HG02759 (cell line): Measurements from ENCODE around the gene PODN.

Experiments used
- ATAC-seq: cut with Tn5 transposase; IDR thresholded peaks from one replicate; pipeline ENCODE4 v1.9.1; 2021; ENCODE audit warnings: mild to moderate bottlenecking, moderate library complexity; ENCODE audit not compliant: unreplicated experiment

Gene PODN, protein sequence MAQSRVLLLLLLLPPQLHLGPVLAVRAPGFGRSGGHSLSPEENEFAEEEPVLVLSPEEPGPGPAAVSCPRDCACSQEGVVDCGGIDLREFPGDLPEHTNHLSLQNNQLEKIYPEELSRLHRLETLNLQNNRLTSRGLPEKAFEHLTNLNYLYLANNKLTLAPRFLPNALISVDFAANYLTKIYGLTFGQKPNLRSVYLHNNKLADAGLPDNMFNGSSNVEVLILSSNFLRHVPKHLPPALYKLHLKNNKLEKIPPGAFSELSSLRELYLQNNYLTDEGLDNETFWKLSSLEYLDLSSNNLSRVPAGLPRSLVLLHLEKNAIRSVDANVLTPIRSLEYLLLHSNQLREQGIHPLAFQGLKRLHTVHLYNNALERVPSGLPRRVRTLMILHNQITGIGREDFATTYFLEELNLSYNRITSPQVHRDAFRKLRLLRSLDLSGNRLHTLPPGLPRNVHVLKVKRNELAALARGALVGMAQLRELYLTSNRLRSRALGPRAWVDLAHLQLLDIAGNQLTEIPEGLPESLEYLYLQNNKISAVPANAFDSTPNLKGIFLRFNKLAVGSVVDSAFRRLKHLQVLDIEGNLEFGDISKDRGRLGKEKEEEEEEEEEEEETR

DNA sequence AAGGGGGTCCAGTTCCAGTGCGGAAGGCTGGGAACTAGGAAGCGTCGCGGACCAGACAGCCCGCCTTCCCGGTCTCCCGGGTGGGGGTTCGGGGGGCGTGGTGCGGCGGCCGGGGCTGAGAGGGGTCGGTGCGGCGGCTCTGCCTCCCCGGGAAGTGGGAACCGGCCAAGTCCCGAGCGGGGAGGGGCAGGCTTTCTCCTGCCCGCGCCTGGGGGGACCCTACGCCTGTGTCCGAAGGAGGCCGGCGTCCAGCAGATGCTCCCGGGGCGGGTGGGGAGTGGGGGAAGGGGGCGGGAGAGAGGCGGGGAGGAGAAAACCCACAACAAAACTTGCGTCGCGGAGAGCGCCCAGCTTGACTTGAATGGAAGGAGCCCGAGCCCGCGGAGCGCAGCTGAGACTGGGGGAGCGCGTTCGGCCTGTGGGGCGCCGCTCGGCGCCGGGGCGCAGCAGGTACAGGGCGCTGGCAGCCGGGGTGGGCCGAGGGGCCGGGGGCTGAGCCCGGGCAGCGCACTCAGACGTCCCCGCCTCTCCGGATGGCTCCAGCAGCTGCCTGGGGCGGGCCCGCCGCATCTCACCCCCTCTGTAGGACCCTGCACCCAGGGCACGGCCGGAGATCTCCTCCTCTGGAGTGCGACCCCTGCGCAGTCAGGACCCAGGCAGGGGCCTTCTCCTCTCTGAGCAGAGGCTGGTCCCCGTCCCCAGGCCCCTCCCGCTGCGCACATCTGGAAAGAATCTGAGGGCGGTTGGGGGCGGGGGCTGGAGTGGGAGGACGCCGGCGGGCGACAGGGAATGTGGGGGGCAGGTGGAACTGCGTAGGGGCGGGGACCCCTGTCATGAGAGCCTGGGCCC, at the start of gene PODN:
PODN (plus strand) TSS at position 355 of the 849 bp plus-strand sequence. CDS start 7,643 bp downstream, outside the sequence.
- no peak for ATAC-seq

DNA sequence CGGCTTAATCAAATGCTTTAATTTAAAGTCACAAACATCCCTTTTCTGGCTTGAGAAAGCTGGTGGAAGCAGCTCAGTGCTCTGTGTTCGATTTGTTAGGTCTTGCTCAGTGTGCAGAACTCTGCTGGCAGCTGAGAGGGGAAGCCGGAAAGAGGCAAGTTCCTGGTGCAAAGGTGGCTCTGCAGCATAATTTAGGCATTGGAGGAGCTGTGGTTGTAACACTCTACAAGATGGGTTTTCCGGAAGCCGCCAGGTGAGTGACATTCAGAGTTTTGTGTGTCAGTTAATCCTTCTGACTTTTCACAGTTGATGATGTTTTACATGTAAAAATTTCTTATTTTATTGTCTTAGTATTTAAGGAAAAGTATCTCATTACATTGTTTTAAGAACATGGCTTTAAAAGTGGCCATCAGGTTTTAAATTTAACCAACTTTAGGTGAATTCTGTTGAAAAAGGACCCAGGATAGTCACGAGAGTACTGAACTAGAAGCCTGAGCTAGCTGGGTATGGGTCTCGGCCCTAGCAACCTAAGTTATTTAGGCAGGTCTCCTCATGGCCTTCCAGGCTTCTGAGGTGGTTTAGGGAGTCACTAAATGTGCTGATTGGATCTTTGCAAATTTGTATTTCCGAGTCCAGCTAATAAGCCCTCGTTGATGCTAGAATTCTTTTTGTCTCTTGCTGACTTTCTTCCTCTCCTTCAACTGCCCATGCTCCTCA, 47.1 kb upstream of the PODN start:
- ATAC-seq, result peak; percentile 87

DNA sequence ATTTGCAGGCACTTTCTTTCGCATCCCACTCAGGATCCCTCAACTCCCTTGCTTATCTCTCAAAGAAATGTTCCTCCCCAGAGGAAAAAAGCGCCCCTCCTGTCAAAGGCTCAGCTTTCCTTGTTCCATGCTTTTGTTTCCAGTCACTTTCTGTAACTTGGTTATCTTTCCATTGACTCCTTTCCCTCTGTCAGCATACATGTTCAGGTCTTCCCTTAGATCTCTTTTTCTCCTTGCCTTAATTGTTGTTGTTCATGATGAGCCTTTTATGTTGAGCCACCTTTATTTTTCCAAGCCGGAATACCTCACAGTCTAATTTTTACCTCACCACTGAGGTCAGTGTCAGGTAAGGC, 46.5 kb upstream of the PODN start:
- no peak for ATAC-seq

DNA sequence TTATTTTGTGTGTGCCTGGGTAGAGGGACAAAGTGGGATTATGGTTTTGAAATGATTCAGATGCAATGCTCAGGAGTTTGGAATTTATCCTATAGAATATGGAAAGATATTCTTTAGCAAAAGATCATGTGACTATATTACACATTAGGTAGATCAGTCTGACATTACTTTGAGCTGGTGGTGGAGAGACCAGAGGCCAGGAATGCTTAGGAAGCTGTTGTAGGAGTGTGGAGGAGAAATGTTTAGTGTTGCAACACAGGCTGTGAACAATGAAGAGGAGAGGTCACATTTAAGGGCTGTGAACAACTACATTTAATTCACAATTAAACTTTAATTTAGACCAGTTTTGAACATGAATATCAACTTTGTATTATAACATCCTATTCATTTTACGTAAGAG, 45.3 kb upstream of the PODN start:
- ATAC-seq, result no peak

- ATAC-seq, result no peak
These were observed 41.4 kb upstream of the PODN start for GRCh38 chr1:53020588-53020987.

DNA sequence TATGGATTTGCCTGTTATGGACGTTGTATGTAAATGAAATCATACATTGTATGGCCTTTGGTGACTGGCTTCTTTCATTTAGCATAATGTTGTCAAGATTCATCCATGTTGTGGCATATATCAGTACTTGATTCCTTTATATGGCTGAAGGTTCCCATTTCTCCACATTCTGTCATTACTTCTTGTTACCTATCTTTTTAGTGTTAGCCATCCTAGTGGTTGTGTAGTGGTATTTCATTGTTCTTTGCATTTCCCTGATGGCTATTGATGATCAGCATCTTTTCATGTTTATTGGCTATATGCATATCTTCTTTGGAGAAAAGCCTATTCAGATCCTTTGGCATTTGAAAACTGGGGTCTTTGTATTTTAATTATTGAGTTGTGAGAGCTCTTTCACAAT, 39.8 kb upstream of the PODN start:
- no peak for ATAC-seq

DNA sequence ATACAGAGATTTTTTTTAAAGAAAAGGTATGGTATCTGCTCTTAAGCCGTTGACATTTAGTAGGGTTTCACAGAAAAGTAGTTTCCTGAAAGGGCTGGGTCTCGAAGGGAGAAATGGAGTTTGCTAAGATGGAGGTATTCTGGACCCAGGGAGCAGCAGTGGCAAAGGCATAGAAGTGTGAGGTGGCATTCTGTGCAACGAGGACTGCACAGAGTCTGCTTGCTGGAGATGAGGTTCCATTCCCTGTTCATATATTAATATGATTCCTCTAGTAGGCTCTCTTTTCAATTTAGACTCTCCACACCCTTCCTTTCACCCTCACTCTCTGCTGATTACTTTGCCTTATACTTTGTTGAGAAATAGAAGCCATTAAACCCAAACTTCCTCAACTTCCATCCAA, 38.5 kb upstream of the PODN start:
- ATAC-seq, result no peak

GRCh38 chr1:53024117-53024516, 37.9 kb upstream of the PODN start:
- no peak for ATAC-seq

- no peak for ATAC-seq
These were observed 36.8 kb upstream of the PODN start for GRCh38 chr1:53025034-53025768.

DNA sequence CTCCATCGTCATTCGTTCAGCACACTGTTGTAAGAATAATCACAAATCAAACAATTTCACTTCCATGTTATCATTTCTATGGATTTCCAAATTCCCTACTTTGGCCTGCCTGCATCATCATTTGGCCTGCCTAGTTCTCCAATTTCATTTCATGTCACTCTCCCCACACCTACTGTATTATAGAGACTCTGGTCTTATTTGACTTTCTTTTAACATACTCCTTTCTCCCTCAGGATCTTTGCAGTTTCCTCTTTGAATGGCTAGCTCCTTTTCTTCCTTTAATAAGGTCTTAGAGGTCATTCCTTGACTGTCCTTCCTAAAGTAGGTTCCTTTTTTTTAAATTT, 36.3 kb upstream of the PODN start:
- no peak for ATAC-seq

DNA sequence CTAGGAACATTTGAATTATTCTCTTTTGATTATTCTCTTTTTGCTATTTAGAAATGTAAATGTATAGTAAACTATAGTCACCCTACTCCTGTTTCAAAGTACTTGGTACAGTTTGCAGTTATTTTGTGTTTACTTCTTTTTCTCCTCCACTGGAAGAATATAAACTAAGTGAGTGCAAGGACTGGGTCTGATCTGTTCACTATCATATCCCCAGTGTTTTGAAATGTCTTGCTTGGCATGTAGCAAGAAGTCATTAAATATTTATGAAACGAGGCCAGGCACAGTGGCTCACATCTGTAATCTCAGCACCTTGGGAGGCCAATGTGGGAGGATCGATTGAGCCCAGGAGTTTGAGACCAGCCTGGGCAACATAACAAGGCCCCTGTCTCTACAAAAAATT, 35.8 kb upstream of the PODN start:
- no peak for ATAC-seq

GRCh38 chr1:53031732-53032131, 30.3 kb upstream of the PODN start:
- ATAC-seq, result no peak

DNA sequence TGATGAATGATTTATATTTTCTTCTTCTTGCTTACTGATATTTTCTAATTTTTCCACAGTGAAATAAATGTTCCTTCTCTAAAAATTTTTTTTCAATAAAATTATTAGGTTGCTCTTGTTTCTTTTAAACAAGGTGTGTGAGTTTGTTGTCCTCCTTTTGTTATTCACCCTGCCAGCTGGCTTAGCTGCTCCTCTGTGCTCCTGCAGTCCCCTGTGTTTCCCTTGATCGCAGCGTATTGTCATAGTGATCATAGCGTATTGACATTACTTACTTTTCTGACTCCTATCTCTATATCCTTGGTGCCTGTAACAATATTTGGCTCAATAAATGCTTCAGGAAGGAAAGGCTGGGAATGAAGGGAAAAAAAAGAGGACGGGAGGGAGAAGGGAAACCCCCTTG, 24.9 kb upstream of the PODN start:
- ATAC-seq, result no peak

- ATAC-seq, result no peak
These were observed 23.4 kb upstream of the PODN start for GRCh38 chr1:53038566-53038965.

- ATAC-seq, result no peak
These were observed 18.7 kb upstream of the PODN start for GRCh38 chr1:53043271-53043670.

GRCh38 chr1:53044926-53045325, 17.1 kb upstream of the PODN start:
- no peak for ATAC-seq

GRCh38 chr1:53046930-53047329, 15.1 kb upstream of the PODN start:
- ATAC-seq, result no peak

GRCh38 chr1:53047737-53048736, 14.0 kb upstream of the PODN start:
- no peak for ATAC-seq

DNA sequence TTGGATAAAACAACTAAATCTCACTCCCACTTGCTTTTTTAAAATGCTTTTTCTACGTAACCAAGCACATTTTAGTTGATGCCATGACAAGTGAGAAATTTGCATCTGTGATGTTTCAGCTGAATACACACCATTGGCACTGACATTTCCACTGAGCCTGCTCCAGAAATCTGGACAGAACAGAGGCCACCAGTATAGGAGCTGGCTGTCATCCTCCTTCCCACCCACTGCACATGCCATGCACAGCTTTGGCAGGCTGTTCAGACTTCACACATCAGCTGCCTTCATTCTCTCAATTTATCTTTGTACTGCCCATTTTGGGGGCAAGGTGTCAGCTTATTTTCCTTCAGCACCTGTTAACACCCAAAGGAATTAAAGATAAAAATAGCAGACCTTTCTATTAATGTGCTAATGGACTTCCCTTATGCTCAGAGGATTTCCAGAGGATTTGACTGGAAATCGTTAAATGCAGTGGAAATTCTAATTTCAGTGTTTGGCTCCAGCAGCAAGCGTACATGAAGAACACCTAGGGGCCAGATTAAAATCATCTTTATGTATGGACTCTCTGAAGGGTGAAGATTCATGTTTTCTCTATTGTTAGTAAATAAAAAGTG, 12.9 kb upstream of the PODN start:
- no peak for ATAC-seq
